SK-N-SH treated with all-trans-retinoic acid at 6 μM for 48 hours (cell line): Measurements from ENCODE around the gene OASL.

Source experiments
- ARNTL ChIP-seq: fragments of 450-650 bp; formaldehyde crosslinking; IDR thresholded peaks from 2 replicates; pipeline ENCODE4 v1.5.0; 2020; ENCODE audit warnings: low read depth, mild to moderate bottlenecking, moderate library complexity, borderline replicate concordance
- BACH2 ChIP-seq: fragments of 250-450 bp; sonication (Bioruptor Pico); IDR thresholded peaks from 2 replicates; pipeline ENCODE4 v1.9.0; 2021; ENCODE audit warnings: mild to moderate bottlenecking, borderline replicate concordance
- CSDC2 ChIP-seq: fragments of 250-450 bp; sonication (Bioruptor Pico); IDR thresholded peaks from 2 replicates; pipeline ENCODE4 v1.5.0; 2020; ENCODE audit warnings: mild to moderate bottlenecking, moderate library complexity
- GLIS3 ChIP-seq: fragments of 250-450 bp; sonication (Bioruptor Pico); IDR thresholded peaks from 2 replicates; pipeline ENCODE4 v1.5.0; 2020; ENCODE audit warnings: mild to moderate bottlenecking, moderate library complexity
- OSR1 ChIP-seq: fragments of 250-450 bp; sonication (Bioruptor Pico); IDR thresholded peaks from 2 replicates; pipeline ENCODE4 v1.8.0; 2022; ENCODE audit warnings: moderate library complexity, mild to moderate bottlenecking, inconsistent platforms
- PATZ1 ChIP-seq: fragments of 250-450 bp; sonication (Bioruptor Pico); IDR thresholded peaks from 2 replicates; pipeline ENCODE4 v1.8.0; 2020; ENCODE audit warnings: mild to moderate bottlenecking, moderate library complexity, borderline replicate concordance
- SNAI2 ChIP-seq: fragments of 250-450 bp; sonication (Bioruptor Pico); IDR thresholded peaks from 2 replicates; pipeline ENCODE4 v1.5.0; 2020; ENCODE audit warnings: mild to moderate bottlenecking, moderate library complexity
- ZC3H10 ChIP-seq: fragments of 250-450 bp; sonication (Bioruptor Pico); IDR thresholded peaks from 2 replicates; pipeline ENCODE4 v1.5.1; 2021; ENCODE audit warnings: mild to moderate bottlenecking, moderate library complexity
- ZFP3 ChIP-seq: fragments of 250-450 bp; sonication (Bioruptor Pico); IDR thresholded peaks from 2 replicates; pipeline ENCODE4 v1.5.0; 2020; ENCODE audit warnings: mild to moderate bottlenecking, moderate library complexity
- ZFP30 ChIP-seq: fragments of 450-650 bp; formaldehyde crosslinking; IDR thresholded peaks from 2 replicates; pipeline ENCODE4 v1.5.0; 2022; ENCODE audit warnings: mild to moderate bottlenecking, moderate library complexity
- ZNF70 ChIP-seq: fragments of 450-650 bp; formaldehyde crosslinking; IDR thresholded peaks from 2 replicates; pipeline ENCODE4 v1.5.0; 2020; ENCODE audit warnings: mild to moderate bottlenecking, moderate library complexity
- ZNF8 ChIP-seq: fragments of 450-650 bp; formaldehyde crosslinking; IDR thresholded peaks from 2 replicates; pipeline ENCODE4 v1.5.0; 2020; ENCODE audit warnings: mild to moderate bottlenecking, moderate library complexity
- TF ChIP-seq, protein P1 (sequence below): fragments of 250-450 bp; sonication (Bioruptor Pico); IDR thresholded peaks from 2 replicates; pipeline ENCODE4 v1.5.0; 2020; ENCODE audit warnings: mild to moderate bottlenecking, moderate library complexity

- no peak for TF ChIP-seq CSDC2 (CRISPR knock-in tag)
- TF ChIP-seq PATZ1 (CRISPR knock-in tag) = no peak
- no peak for TF ChIP-seq OSR1 (CRISPR knock-in tag)
- no peak for TF ChIP-seq ZNF8 (CRISPR knock-in tag)
- no peak for TF ChIP-seq ARNTL (CRISPR knock-in tag)
- no peak for TF ChIP-seq BACH2 (CRISPR knock-in tag)
- TF ChIP-seq ZFP3 (CRISPR knock-in tag) = no peak
- no peak for TF ChIP-seq SNAI2 (CRISPR knock-in tag)
- TF ChIP-seq GLIS3 = no peak
- TF ChIP-seq, protein P1, sequence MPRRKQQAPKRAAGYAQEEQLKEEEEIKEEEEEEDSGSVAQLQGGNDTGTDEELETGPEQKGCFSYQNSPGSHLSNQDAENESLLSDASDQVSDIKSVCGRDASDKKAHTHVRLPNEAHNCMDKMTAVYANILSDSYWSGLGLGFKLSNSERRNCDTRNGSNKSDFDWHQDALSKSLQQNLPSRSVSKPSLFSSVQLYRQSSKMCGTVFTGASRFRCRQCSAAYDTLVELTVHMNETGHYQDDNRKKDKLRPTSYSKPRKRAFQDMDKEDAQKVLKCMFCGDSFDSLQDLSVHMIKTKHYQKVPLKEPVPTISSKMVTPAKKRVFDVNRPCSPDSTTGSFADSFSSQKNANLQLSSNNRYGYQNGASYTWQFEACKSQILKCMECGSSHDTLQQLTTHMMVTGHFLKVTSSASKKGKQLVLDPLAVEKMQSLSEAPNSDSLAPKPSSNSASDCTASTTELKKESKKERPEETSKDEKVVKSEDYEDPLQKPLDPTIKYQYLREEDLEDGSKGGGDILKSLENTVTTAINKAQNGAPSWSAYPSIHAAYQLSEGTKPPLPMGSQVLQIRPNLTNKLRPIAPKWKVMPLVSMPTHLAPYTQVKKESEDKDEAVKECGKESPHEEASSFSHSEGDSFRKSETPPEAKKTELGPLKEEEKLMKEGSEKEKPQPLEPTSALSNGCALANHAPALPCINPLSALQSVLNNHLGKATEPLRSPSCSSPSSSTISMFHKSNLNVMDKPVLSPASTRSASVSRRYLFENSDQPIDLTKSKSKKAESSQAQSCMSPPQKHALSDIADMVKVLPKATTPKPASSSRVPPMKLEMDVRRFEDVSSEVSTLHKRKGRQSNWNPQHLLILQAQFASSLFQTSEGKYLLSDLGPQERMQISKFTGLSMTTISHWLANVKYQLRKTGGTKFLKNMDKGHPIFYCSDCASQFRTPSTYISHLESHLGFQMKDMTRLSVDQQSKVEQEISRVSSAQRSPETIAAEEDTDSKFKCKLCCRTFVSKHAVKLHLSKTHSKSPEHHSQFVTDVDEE = no peak
- no peak for TF ChIP-seq ZNF70
- no peak for TF ChIP-seq ZFP30 (CRISPR knock-in tag)
- no peak for TF ChIP-seq ZC3H10 (CRISPR knock-in tag)
These were observed 18.7 kb upstream of the OASL start for GRCh38 chr12:121057794-121058193.
